Hypothalamus (tissue), 51 donors: ENCODE results near the gene ATP8B4.
"Not testable (repeated sequence)": the region's sequence is repeated elsewhere in the genome, so short reads cannot be mapped to it uniquely, and the experiment has no call there.

Experiments used
- DNase-seq, 51 donors: peaks; one replicate each; lab custom pipeline; 2025; lab: John Stamatoyannopoulos, UW

ATP8B4 gene

DNA sequence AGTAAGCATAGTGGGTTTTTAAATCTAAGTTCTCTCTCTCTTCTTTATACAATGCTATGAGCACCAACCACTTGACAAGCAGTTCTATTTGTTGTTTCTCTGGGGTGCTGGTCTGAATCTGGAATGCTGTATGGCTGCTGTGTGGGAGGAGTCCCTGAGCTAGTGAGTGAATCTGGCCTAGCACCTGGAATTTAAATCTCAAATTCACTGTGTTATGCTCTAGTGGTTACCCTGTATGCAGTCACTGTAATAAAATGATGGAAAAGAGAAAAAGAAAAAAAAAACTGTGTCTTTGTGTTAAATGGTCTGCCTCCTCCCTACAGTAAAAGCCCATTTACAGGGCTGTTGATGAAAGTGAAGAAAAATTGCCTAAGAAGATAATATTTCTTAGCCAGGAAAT, 155.0 kb downstream of the ATP8B4 start:
- DNase-seq, result no peak

DNA sequence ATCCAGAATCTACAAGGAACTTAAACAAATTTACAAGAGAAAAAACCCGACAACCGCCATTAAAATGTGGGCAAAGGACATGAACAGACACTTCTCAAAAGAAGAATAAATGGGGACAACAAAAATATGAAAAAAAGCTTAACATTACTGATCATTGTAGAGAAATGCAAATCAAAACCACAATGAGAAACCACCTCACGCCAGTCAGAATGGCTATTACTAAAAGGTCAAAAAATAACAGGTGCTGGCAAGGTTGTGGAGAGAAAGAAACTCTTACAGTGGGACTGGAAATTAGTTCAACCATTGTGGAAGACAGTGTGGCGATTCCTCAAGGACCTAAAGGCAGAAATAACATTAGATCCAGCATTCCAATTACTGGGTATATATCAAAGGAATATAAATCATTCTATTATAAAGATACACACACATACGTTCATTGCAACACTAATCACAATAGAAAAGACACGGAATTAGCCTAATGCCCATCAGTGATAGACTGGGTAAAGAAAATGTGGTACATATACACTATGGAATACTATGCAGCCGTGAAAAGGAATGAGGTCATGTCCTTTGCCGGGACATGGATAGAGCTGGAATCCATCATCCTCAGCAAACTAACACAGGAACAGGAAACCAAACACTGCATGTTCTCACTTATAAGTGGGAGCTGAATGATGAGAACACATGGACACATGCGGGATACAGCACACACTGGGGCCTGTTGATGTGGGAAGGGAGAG, 155.8 kb downstream of the ATP8B4 start:
- not testable (repeated sequence) for DNase-seq

DNA sequence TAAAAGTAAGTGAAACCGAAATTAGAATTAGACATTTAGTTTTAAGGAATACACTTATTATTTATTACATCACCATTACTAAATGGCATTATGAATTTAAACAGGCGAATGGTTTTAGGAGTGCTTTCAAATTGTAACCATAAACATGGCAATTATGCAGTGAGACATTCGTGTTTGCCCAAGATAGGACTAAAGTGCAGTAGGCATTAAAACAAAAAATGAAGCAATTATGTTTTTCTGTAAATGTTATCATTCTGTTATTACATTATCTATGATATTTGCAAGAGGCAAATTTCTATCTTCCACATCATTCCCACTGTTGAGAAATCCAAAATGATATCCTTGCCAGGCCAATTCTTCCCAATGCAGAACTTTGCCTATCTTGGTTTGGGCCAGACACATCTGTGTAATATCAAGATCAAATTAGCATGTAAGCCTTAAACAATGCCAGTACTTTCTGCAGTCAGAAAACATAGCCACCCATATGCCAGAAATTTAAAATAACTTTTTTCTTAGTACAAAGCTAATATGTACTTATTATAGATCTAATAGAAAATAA, 156.9 kb downstream of the ATP8B4 start:
- DNase-seq, result no peak

DNA sequence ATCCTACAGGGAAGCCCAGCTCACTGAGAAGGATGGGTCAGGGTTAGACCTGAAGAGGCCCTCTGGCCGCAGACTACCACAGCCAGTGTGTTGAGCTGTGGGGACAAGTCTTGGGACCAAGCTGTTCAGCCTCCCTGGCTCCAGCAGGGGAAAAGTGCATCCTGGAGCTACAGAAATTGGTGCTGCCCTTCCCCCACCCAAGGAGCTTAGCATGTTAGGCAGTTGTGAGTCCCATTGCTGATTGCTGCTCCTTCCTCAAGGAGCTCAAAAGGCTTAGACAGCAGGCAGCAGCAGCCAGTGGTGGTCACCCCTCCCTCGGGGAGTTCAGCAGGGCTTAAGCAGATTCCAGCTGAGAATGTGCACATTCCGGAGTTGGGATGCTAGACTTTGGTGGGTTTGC, 165.6 kb downstream of the ATP8B4 start:
- DNase-seq, result no peak

DNA sequence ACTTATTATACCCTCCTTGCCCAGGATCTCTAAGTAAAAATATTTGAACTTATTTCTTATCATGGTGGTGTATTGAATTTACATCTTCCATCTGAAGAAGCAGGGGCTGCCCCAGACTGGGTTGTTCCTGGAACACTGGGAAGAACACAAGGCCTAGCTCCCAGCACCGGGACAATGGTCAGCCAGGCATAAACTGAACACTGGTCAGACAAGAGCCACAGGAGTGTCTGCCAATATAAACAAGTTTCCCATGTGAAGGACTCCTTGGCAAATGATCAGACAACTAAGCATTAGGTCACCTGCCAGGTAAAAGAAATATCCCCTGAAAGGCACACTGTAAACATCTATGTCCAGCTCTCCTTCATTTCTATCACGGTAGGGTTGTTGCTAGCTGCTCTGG, 172.4 kb downstream of the ATP8B4 start:
- no peak for DNase-seq

DNA sequence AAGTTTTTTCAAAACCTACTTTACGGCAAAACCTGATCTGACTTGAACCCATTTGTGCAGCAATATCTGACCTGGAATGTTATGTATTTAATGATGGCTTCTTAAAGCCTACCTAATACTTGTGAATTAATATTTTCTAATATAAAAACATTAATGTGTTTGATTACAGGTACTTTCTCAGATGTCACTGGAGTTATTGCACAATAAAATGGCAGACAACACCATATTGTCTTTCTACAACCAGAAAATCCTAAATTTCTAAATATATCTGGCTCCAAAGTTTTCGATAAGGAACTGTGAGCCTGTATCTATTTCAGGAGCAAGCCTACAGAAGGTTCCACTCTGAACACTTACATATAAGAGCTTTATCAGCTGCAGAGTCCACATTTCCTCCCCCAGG, 184.5 kb downstream of the ATP8B4 start:
- DNase-seq, result no peak

DNA sequence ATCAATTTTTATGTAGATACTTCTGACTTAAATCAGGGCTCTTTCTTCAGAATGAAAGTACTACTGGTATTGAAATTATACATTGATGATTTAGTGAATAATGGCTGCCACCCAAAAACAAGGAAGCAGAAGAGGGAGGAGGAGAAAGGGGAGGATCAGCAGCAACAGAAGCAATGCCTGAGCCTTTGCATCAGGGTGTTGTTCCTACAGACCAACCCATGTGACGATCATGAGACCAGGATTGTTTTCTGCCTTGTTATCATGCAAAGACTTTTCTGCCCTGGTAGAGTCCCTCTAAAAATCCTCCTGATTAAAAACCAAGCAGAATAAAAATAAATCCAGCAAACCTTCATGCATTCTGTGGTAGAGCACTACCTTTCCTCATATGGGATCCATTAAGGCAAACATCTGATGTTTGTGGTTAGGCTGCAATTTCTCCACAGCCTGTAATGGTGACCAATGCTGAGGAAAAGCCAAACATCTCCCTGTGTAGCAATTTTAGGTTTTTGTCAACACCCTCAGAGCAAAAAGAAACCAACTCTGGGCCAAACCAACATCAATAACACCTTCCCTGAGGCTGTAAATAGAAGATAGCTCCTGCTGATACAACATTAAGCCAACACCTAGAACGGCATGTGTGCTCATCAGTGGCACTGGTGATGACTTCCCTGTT, 191.7 kb downstream of the ATP8B4 start:
- no peak for DNase-seq

DNA sequence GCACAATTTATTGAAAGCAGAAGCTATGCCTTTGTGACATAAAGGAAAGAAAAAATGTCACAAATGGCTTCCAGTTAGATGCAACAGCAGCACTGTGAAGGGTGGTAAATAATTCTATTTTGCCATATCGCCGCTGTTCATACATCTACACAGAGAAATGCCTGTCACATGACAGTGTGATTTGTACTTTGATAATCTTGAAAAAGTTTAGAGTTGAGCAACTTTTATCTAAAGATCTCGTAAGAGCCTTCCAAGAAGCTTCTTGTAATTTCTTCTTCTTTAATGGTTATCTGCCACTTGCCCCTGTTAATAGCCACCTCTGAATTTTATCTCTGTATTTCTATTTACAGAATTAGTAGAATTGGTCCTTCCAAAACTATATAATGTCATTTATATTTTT, 192.3 kb downstream of the ATP8B4 start:
- no peak for DNase-seq

DNA sequence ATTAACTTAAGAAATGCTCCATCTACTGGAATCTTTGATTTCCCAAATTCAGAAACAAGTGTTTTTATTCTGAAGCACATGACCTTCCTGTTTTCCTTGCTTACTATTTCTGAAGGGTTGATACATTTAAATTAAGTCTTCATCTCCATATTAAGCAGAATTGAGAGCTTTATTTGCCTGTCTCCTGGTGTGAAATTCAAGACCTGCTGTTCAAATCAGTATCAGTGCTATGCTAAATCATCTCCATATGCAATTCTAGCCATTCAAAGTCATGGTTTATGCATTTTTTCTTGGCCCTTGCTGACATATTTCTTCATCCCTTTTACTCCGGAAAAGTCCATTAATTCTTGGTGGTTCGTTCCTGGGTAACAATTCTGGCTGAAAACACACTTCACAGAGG, 195.4 kb downstream of the ATP8B4 start:
- no peak for DNase-seq

DNA sequence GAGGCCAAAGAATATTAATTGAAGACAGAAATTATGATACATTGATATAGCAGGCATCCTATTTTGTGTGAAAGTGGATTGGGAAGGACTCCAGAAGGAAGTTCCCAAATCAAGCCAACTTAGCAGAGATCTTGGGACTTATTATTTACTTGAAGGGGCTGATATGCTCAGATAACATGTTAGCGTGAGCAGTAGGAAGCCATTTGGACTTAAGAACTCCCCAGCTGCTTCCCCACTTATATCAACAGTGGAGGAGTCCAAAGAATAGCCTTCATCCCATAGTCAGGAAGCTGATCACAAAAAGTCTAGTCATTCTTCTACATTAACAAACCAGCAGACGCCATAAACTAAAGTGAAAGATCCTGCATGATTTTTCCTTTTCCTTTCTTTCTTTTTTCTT, 200.0 kb downstream of the ATP8B4 start:
- no peak for DNase-seq

DNA sequence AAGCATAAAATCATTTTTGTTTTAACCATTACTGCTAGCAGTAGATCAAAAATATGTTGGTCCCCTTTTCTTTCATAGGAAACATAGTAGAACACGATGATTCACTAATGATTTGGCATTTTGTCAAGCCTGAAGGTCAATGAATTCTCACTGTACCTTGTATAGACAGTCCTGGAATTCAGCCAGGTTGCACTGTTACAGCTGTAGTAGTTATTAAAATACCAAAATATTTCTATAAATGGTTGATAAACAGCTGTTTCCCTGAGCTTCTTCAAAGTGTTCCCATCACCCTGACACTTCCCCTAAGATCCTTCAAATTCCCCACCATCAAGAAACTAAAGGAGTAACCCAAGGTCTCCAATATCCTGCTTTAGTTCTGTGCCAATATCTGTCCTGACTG, 200.9 kb downstream of the ATP8B4 start:
- no peak for DNase-seq

DNA sequence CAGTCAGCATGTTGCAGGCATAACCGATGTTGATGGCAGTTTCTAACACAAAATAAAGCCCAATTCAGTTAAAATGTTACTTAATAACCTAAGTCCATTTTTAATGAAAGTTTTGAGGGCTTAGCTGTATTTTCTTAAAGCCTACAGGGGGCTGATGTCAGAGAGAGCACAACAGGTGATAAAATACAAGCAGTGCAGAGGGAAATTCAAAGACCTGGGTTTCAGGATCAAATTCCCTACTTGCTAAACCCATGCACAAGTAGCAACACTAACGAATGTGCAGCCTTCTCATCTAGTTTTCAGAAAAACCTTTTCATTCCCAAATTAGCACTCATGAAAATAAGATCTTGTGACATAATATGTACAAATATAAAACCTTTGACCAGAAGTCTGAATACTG, 202.0 kb downstream of the ATP8B4 start:
- DNase-seq, result no peak

DNA sequence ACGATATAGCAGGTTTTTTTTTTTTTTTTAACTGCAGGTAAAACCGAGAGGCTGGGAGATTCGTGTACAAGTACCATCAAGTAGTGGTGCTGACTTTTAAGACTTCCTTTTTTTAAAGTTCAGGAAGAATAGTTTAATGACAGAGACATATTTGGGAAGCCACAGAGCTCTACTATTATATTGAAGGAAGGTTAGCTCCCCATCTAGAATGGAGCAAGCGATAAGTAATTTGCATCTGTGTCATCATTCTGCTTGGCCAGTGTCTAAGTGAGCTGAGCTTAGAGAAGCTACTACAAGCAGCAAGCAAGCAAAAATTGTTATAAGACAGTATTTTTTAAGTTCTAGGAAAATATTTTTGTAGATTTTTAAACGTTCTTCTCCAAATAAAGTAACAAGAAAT, 203.2 kb downstream of the ATP8B4 start:
- no peak for DNase-seq

DNA sequence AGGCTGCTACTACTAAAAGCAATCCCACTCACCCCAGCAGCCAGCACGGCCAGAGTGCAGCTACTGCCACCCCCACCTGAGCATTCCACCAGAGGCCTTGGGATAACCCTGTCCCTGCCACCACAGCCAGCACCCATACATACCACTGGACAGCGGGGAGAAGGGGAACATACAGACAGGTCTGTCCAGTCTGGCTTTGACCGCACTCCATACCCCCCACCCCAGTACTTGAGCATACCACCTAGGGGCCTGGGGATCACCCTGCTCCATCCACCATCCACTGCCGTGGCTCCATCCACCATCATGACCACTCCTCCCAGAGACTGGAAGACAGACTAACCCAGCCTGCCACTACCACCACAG, 210.1 kb downstream of the ATP8B4 start:
- no peak for DNase-seq

DNA sequence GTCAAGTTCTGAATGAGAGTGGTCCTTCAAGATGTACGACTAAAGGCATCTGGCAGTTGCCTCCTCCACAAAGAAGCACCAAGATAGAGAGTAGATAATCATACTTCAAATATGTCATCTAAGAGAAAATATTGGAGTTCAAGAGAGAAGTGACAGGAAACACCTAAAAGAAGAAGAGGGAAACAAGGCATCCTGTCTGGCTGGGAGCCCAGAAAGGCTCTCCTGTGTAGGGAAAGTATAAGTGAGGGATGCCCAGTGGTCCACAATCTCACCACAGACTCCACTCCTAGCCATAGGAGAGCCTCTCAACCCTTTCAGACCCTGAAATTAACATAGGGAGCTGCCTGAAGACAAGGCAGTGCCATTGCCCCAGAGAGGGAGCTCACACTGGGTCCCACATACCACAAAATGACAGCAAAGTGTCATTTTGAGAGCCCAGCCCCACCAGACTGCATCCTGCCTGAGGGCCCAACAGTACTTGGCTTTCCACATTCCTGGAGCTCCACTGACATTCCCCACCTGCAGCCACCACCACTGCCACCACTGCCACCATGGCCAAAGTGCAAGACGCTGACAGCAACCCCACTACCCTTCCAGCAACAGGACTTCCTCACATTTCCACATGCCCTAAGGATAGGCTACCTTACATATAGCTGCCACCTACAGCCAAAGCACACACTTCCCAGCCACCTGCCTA, 210.6 kb downstream of the ATP8B4 start:
- no peak for DNase-seq

DNA sequence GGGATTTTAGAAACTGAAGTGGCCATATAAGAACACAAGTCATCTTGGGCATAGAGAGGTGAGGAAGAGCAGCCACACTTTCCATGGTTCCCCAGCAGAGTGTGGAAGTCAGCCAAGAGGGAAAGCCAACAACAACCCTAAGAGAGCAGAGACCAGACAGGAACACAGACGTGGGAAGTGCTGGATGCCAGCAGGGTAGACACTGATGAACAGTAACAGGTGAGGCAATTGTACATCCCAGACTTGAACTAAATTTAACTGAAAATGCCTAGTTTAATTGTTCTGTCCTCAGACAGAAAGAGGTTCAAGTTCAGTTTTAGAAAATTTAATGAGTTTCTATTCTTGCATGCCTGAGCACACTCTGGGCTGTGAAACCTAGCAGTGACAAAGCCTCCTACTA, 212.1 kb downstream of the ATP8B4 start:
- no peak for DNase-seq

DNA sequence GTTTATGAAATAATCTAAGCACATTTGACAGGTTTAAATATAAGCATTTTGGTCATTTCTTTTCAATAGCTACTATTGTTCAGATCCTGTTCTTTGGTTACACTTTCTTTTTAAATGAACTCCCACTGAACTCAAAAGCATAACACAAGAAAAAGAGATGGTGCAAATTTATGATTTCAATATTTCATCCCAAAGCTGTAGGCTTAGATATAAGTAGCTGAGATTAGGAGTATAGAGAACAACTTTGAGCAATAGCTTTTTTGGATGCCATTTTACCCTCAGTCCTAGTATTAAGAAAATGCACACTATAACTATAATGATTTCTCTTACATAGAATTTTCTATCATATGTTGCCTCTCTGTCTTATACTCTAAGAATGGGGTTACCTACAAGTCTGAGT, 213.8 kb downstream of the ATP8B4 start:
- DNase-seq, result no peak

DNA sequence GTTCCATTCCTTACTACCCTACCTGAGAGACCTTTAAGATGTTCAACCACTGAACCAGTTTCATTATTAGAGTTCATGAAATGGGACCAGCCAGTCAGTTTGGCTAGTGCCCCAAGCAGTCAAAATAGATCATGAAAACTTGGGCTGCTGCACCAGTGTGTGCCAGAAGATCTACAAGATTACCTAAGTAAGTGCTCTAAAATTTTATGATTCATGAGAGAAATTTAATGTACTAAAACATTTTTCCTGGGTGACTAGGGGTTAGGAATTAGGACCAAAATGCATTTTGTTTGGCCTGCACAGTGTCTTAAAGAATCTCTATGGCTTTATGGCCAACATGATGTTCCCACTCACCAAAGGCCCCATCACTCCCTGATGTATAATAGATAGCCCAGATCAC, 214.7 kb downstream of the ATP8B4 start:
- DNase-seq, result no peak

DNA sequence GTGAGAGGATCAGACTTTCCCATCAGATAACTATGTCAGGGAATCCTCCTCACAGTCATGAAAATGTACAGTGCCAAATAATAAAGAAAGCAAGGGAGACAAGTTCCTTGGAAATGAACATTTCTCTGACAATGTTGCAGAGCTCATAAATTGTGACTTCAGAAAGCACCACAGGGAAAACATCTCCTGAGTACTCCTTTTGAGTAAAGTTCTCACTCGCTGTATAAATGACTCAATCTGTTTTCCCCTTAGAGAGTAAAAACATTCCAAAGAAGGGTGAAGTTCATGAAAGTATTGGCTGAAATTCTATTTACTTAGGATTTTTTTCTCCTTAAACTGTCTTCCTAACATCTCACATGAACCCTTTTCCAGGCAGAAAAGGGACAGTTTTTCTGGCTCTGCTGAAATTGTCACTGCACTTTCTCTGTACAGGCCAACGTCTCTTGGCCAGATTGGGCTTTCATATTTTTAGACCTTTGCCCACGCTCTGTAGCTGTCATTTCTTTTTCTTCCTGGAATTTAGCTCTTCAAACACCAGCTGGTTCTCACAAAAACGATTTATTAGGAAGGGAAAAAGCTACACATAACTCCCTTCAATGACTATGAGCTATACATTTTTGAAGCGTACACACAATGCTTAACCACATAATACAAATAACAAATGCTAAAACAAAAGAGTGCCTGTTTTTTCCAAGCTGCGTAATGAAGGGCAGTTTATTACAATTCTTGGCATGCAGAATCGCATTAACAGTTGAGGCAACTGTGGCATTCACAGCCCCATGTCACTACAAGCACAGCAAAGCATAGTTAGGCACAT, 216.1 kb downstream of the ATP8B4 start:
- DNase-seq, result peak in 8 of 51 donors; percentile 1 to 60 (median 4)

DNA sequence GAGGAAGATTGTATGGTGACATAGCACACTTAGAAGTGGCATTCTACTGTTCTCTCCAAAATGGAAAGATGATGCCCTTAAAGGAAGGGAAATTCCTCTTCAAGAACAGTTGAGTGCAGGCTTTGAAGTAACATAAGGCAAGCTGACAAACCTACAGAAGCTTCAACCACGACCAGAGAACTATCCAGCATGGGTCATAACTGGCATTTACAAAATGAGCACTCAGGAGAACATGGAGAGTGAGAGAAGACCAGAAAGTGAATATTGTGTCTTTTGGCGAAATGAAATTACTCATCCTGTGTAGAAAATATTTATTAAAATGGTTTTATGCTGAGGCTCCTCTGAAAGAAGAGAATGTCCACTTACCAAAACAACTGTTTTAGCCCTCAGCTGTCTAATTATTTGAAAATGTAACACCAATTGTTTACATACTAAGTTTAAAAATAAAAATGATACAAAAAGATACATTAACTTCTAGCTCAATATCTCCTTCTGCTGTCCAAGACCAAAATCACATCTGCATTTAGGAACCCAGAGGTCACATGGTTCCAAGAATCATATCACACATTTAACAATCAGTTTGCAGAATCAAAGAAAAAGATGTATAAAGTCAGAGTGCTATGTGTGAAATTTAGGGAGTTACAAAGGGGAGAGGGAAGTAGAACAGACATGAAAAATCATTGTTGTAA, 216.9 kb downstream of the ATP8B4 start:
- DNase-seq, result peak in 2 of 51 donors; percentile 1 to 73
